Measurements from ENCODE around the gene MTIF2.
"Not testable (repeated sequence)": the region's sequence is repeated elsewhere in the genome, so short reads cannot be mapped to it uniquely, and the experiment has no call there.

Gene MTIF2

DNA sequence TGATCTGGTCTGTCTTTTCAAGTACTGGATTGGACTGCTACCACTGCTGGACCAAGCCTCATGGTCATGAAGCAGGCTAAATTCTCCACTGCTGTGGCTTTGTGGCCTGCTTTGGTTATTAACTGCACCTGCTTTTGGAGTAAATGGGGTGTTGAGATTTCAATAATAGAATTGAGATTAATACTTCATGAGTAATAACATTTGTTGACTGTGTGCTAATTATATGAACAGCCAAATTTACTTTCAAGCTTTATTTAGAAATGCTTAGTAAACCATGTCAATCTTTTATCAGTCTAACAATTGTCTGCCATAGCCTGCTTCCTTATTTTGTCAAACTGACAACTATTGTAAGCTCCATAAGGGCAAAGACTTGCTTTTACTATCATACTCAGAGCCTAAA is 27.4 kb upstream of the MTIF2 start:
- no peak for DNase-seq (ENCODE audit: low read depth)
- TF ChIP-seq, protein P1, sequence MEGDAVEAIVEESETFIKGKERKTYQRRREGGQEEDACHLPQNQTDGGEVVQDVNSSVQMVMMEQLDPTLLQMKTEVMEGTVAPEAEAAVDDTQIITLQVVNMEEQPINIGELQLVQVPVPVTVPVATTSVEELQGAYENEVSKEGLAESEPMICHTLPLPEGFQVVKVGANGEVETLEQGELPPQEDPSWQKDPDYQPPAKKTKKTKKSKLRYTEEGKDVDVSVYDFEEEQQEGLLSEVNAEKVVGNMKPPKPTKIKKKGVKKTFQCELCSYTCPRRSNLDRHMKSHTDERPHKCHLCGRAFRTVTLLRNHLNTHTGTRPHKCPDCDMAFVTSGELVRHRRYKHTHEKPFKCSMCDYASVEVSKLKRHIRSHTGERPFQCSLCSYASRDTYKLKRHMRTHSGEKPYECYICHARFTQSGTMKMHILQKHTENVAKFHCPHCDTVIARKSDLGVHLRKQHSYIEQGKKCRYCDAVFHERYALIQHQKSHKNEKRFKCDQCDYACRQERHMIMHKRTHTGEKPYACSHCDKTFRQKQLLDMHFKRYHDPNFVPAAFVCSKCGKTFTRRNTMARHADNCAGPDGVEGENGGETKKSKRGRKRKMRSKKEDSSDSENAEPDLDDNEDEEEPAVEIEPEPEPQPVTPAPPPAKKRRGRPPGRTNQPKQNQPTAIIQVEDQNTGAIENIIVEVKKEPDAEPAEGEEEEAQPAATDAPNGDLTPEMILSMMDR (conservative IDR thresholded peaks at IDR 0.05; ENCODE audit: low read depth, low read length) = no peak
- H3K4me3 ChIP-seq (ENCODE audit: low read depth, low read length) = no peak overlapping the region

DNA sequence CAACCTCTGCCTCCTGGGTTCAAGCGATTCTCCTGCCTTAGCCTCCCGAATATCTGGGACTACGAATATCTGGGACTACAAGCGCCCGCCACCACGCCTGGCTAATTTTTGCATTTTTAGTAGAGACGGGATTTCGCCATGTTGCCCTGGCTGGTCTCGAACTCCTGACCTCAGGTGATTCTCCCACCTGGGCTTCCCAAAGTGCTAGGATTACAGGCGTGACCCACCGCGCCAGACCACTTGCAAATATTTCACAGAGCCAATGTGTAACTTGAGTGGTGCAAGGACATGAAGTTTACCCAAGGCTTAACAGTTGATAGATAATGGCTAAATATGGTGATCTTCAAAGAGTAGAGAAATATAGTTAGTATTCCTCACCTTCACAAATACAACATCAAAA is 14.1 kb upstream of the MTIF2 start:
- DNase-seq (ENCODE audit: low read depth) = no peak
- H3K4me3 ChIP-seq (ENCODE audit: low read depth, low read length) = no peak overlapping the region
- TF ChIP-seq, protein P1 (conservative IDR thresholded peaks at IDR 0.05; ENCODE audit: low read depth, low read length) = no peak

DNA sequence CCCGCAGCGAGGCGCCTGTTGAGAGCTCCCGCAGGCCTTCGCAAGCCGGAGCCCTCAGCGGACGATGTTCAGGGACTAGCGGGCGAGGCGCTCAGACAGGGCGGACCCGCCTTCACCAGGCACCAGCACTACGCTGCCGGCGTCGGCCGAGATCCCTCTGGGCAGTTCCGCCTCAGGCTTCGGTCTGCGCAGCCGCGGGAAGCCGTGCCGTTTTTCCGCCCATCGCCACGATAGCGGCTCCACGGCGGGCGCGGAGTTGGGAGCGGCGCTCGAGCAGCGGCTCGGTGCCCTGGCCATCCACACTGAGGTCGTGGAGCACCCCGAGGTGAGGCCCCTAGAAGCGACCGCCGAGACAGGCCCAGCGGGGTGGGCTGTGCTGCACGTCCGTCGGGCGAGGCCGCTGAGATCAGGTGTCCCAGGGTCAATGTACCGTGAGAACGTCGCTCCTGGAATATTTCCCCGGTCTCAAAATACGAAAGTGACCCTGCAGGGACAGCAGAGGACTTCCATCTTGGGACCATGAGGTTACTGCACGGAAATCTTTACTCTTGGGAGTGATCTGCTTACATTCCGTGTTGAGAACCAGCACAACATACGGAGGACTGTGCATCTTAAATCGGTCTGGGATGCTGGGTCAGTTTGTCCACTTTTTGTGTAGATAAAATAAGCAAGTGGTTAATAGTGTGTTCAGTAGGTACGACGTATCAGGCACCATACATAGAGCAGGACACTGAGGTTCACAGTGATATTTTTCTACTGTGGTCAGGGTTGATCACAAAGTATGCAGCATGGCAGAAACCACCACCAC is 13.3 kb upstream of the MTIF2 start:
- peak; percentile 93 for DNase-seq (ENCODE audit: low read depth)
- H3K4me3 ChIP-seq (ENCODE audit: low read depth, low read length) = peak overlapping the region; percentile 84
- TF ChIP-seq, protein P1 (conservative IDR thresholded peaks at IDR 0.05; ENCODE audit: low read depth, low read length) = no peak

DNA sequence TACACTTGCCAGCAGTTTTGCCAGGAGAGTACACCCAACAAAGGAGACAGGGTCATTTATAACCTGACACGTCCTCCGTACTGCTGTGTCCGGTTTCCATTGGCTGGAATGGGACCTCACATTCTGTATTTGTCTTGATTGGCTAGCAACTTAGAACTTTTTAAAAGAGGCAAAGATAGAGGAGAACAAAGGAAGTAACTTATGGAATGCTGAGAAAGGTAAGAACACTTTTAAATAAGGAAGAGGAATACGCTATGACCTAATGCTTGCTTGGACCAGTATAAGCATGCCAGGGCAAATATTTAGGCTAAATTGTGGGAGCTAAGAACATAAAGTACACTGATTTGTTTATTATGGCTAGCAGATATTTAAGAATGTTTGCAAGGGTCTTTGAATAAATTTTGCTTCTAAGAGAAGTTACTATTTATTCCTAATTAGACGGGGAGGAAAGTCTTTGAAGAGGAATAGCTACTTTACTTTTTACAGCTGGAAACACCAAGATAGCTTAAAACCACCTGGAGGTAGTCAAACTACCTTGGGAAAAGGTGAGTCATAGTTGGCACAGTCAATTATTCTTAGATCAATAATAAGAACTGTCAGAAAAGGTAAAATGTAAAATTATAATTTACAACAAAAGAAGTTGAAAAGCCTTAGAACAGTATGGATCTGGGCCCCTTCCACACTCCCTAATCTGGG is 12.0 kb upstream of the MTIF2 start:
- not testable (repeated sequence) for DNase-seq (ENCODE audit: low read depth); H3K4me3 ChIP-seq (ENCODE audit: low read depth, low read length)

DNA sequence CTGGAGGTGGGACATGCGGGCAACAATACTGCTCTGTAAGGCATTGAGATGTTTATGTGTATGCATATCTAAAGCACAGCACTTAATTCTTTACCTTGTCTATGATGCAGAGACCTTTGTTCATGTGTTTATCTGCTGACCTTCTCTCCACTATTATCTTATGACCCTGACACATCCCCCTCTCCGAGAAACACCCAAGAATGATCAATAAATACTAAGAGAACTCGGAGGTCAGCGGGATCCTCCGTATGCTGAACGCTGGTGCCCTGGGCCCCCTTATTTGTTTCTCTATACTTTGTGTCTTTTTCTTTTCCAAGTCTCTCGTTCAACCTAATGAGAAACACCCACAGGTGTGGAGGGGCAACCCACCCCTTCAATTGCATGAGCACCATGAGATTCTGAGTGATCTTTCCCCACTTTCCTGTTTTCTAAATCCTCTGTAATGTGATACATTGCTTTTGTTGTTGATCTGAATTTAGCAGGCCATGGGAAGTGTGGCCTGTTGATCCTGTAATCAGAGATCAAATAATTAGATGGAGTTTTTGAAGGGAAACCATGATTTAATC is 10.9 kb upstream of the MTIF2 start:
- DNase-seq (ENCODE audit: low read depth); H3K4me3 ChIP-seq (ENCODE audit: low read depth, low read length): not testable (repeated sequence)

- not testable (repeated sequence) for H3K4me3 ChIP-seq (ENCODE audit: low read depth, low read length); DNase-seq (ENCODE audit: low read depth)
Observed at GRCh38 chr2:55279214-55279835, 10.3 kb upstream of the MTIF2 start.

GRCh38 chr2:55277310-55277709 is 8.3 kb upstream of the MTIF2 start:
- TF ChIP-seq, protein P1 (conservative IDR thresholded peaks at IDR 0.05; ENCODE audit: low read depth, low read length) = no peak
- DNase-seq (ENCODE audit: low read depth) = no peak
- H3K4me3 ChIP-seq (ENCODE audit: low read depth, low read length) = no peak overlapping the region

DNA sequence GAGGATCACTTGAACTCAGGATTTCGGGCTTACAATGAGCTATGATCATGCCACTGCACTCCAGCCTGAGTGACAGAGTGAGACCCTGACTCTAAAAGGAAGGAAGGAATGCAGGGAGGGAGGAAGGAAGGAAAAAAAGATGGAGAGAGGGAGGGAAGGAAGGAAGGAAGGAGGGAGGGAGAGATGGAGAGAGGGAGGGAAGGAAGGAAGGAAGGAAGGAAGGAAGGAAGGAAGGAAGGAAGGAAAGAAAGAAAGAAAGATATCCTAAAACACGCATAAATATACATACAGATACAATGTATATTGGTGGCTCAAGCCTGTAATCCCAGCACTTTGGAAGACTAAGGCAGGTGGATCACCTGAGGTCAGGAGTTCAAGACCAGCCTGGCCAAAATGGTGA is 5.3 kb upstream of the MTIF2 start:
- DNase-seq (ENCODE audit: low read depth); H3K4me3 ChIP-seq (ENCODE audit: low read depth, low read length): not testable (repeated sequence)

DNA sequence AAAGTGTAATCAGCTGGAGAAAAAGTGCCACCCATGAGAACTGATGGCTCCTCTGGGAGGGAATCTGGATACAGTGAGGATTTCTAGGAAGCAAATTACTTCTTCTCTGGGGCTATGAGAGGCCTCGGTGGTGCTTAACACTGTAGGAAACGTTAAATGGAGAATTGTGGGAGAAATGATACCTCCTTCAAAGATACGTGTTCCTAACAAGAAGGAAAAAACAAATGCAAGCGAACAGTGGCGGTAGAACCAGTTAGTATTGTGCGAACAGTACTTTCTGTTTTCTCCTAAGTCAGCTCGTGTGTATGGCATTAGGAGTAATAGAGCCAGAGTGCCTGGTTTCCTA is 587 bp upstream of the MTIF2 start:
- peak overlapping the region; percentile 91 for H3K4me3 ChIP-seq (ENCODE audit: low read depth, low read length)
- TF ChIP-seq, protein P1 (conservative IDR thresholded peaks at IDR 0.05; ENCODE audit: low read depth, low read length) = no peak
- peak; percentile 5 for DNase-seq (ENCODE audit: low read depth)
